CD14-positive monocyte (primary cell): ENCODE results near the gene TIMM50. TPM values are rescaled to one million over a fixed set of nuclear protein-coding genes. Genes with fewer than 3 reads are reported as not detected.

ENCODE experiments used
- DNase-seq, 3 donors: peaks; one replicate each; pipeline ENCODE4 v3.0.0-alpha.2; 2011 to 2022
- H2AFZ ChIP-seq: 2 replicates; pipeline ENCODE4 v1.6.0; 2012; ENCODE audit warnings: mild to moderate bottlenecking, low read depth, low read length, inconsistent platforms; ENCODE audit not compliant: insufficient read depth, poor library complexity, severe bottlenecking
- H3K27ac ChIP-seq, 2 donors: 1 replicate in 1 of 2; 2 replicates in 1 of 2; pipeline ENCODE4 v1.5.1; 2012 to 2013; ENCODE audit warnings: low read length in 2 of 2, control low read depth in 1 of 2, inconsistent platforms in 1 of 2, low read depth in 1 of 2, mild to moderate bottlenecking in 1 of 2
- H3K27me3 ChIP-seq, 2 donors: one replicate each; pipeline versions ENCODE4 v1.6.0 to v1.6.1; 2011 to 2013; ENCODE audit warnings: low read length in 2 of 2; ENCODE audit not compliant: control insufficient read depth in 2 of 2, insufficient read depth in 2 of 2
- H3K36me3 ChIP-seq, 2 donors: replicated peaks in 1 of 2; 1 replicate in 1 of 2; 2 replicates in 1 of 2; pipeline versions ENCODE4 v1.5.1 to v1.6.1; 2012 to 2013; ENCODE audit warnings: low read length in 2 of 2, control low read depth in 1 of 2, inconsistent platforms in 1 of 2, mild to moderate bottlenecking in 1 of 2; ENCODE audit not compliant: insufficient read depth in 2 of 2, control insufficient read depth in 1 of 2
- H3K4me1 ChIP-seq, 2 donors: 1 replicate in 1 of 2; 2 replicates in 1 of 2; pipeline versions ENCODE4 v1.5.1 to v1.6.1; 2012 to 2013; ENCODE audit warnings: low read length in 2 of 2, control low read depth in 1 of 2, inconsistent platforms in 1 of 2, mild to moderate bottlenecking in 1 of 2, moderate library complexity in 1 of 2; ENCODE audit not compliant: insufficient read depth in 2 of 2, control insufficient read depth in 1 of 2
- H3K4me2 ChIP-seq: replicated peaks from 2 replicates; pipeline ENCODE3; 2012; ENCODE audit warnings: low read length, moderate library complexity, mild to moderate bottlenecking; ENCODE audit not compliant: poor library complexity, severe bottlenecking; ENCODE audit errors: extremely low read depth
- H3K4me3 ChIP-seq, 3 experiments: fragments of 200-600 bp in 1 of 3; sonication (generic) in 1 of 3; replicated peaks in 1 of 3; 1 replicate in 2 of 3; 2 replicates in 1 of 3; pipeline ENCODE4 v1.5.1; 2011 to 2013; ENCODE audit warnings: low read length in 3 of 3, mild to moderate bottlenecking in 3 of 3, control low read depth in 2 of 3, low read depth in 2 of 3, inconsistent platforms in 1 of 3, moderate library complexity in 1 of 3
- H3K79me2 ChIP-seq: 2 replicates; pipeline ENCODE4 v1.6.0; 2012; ENCODE audit warnings: mild to moderate bottlenecking, control low read depth, inconsistent platforms, low read length, moderate library complexity; ENCODE audit not compliant: insufficient read depth
- H3K9ac ChIP-seq: 2 replicates; pipeline ENCODE4 v1.6.0; 2017; ENCODE audit warnings: low read length, mild to moderate bottlenecking; ENCODE audit not compliant: insufficient read depth, poor library complexity, severe bottlenecking
- H3K9me3 ChIP-seq, 2 donors: replicated peaks in 1 of 2; 1 replicate in 1 of 2; 2 replicates in 1 of 2; pipeline versions ENCODE4 v1.5.1 to v1.6.1; 2012 to 2013; ENCODE audit warnings: low read length in 2 of 2, control low read depth in 1 of 2; ENCODE audit not compliant: control insufficient read depth in 1 of 2, insufficient read depth in 1 of 2
- H4K20me1 ChIP-seq: 2 replicates; pipeline ENCODE4 v1.6.0; 2012; ENCODE audit warnings: mild to moderate bottlenecking, low read length, control low read depth, moderate library complexity; ENCODE audit not compliant: insufficient read depth
- H3K27ac Mint-ChIP-seq, 7 donors: one replicate each; pipeline ENCODE4 v1.8.0; 2020; ENCODE audit warnings: mild to moderate bottlenecking in 7 of 7, mixed read lengths in 7 of 7, moderate library complexity in 6 of 7, inconsistent platforms in 2 of 7
- H3K27me3 Mint-ChIP-seq, 3 donors: one replicate each; pipeline ENCODE4 v1.8.0; 2021 to 2022; ENCODE audit warnings: low read depth in 3 of 3, mild to moderate bottlenecking in 3 of 3, mixed read lengths in 3 of 3, moderate library complexity in 3 of 3, inconsistent platforms in 1 of 3
- H3K36me3 Mint-ChIP-seq, 2 donors: one replicate each; pipeline ENCODE4 v1.8.0; 2020; ENCODE audit warnings: mixed read lengths in 2 of 2, inconsistent platforms in 1 of 2, mild to moderate bottlenecking in 1 of 2
- H3K4me1 Mint-ChIP-seq: one replicate; pipeline ENCODE4 v1.8.0; 2020; ENCODE audit warnings: mild to moderate bottlenecking, mixed read lengths
- H3K4me3 Mint-ChIP-seq, 2 donors: one replicate each; pipeline ENCODE4 v1.8.0; 2020; ENCODE audit warnings: mild to moderate bottlenecking in 2 of 2, mixed read lengths in 2 of 2, moderate library complexity in 1 of 2
- H3K9me3 Mint-ChIP-seq, 7 donors: one replicate each; pipeline ENCODE4 v1.8.0; 2020 to 2022; ENCODE audit warnings: mixed read lengths in 7 of 7, mild to moderate bottlenecking in 6 of 7, moderate library complexity in 6 of 7, inconsistent platforms in 2 of 7
- CTCF ChIP-seq: fragments of 200-600 bp; IDR thresholded peaks from one replicate; pipeline ENCODE4 v1.8.0; 2022; ENCODE audit warnings: antibody characterized with exemption, mild to moderate bottlenecking
- WGBS: methylation state at CpG from one replicate; pipeline ENCODE4 v1.1.5; 2013; ENCODE audit warnings: missing lambda C conversion rate; ENCODE audit not compliant: insufficient coverage; 5-methylcytosine and 5-hydroxymethylcytosine counted together
- intact Hi-C, 2 donors: fragments of 100-400 bp; cut with micrococcal nuclease; formaldehyde crosslinking; loops; one replicate each; pipeline versions ENCODE4 v1.15.0 to v1.15.1; 2023
- polyA plus RNA-seq, 3 donors: library from polyadenylated mRNA; depleted of rRNA in 1 of 3; unstranded in 2 of 3; stranded (reverse) in 1 of 3; fragments of 300-500 nt in 2 of 3; fragments of >200 nt in 1 of 3; fragmentation: Illumina TruSeq in 2 of 3; gene quantifications; 1 replicate in 2 of 3; 2 replicates in 1 of 3; pipeline ENCODE4 v1.2.3, GENCODE V29; 2012 to 2021

The TIMM50 gene
- polyA plus RNA-seq, 3 donors, result 22.0 to 54.6 (median 43.8) TPM

- Mint-ChIP-seq H3K4me1 (peaks cover 40% of the 10 kb centered on the region), H3K9me3 (peaks cover 0 to 3% (median 0%) of the 10 kb centered on the region in 7 donors), H3K27ac (peak within 1 kb of the TSS; percentile 94 to 99 (median 97)), H3K36me3 (peaks cover 28 to 30% of the 10 kb centered on the region in 2 donors), H3K27me3 (peaks cover 6 to 12% (median 9%) of the 10 kb centered on the region in 3 donors), H3K4me3 (peak within 1 kb of the TSS; percentile 99)
- Histone ChIP-seq H2AFZ (peak within 1 kb of the TSS; percentile 80), H3K9me3 (no peaks in the 10 kb centered on the region), H3K9ac (peak within 1 kb of the TSS; percentile 89), H3K4me3 (peak within 1 kb of the TSS; percentile 54 to 96 (median 95)), H3K27me3 (peaks cover 0 to 2% of the 10 kb centered on the region in 2 donors), H3K27ac (peak within 1 kb of the TSS; percentile 82 to 89), H3K79me2 (peaks cover 32% of the 10 kb centered on the region), H4K20me1 (peaks cover 19% of the 10 kb centered on the region), H3K36me3 (peaks cover 24 to 30% of the 10 kb centered on the region in 2 donors), H3K4me2 (peak within 1 kb of the TSS; percentile 93), H3K4me1 (peaks cover 32 to 38% of the 10 kb centered on the region in 2 donors)
- under 1% methylated on average over 56 of the region's 61 CpGs for WGBS
- DNase-seq, result peak; percentile 98 to 99 (median 98)
- TF ChIP-seq CTCF, result no peak
- intact Hi-C loops, result loop anchor here (1.0 to 5.0 kb wide), 3 partner anchors 44 to 97 kb away; partner anchors contain the start of genes EID2B (in 1 of the 2), MED29 (in 1 of the 2), PAF1 (in 1 of the 2) and SAMD4B (in 1 of the 2)
Observed at GRCh38 chr19:39435499-39436349, 44.9 kb upstream of the TIMM50 start, which contains the start of gene RPS16. RPS16 (minus strand) TSS chr19:39435949; CDS start chr19:39435895, 54 bp downstream.

- H3K27me3 Mint-ChIP-seq, result peaks cover 6 to 15% (median 9%) of the 10 kb centered on the region in 3 donors
- peak overlapping the region; percentile 80 for H2AFZ ChIP-seq
- H3K36me3 Mint-ChIP-seq, result peaks cover 28 to 30% of the 10 kb centered on the region in 2 donors
- TF ChIP-seq CTCF, result no peak
- peaks cover 34% of the 10 kb centered on the region for H3K4me1 Mint-ChIP-seq
- no peaks in the 10 kb centered on the region for H3K9me3 ChIP-seq
- peaks cover 26 to 32% of the 10 kb centered on the region in 2 donors for H3K4me1 ChIP-seq
- no peak for DNase-seq
- peaks cover 19% of the 10 kb centered on the region for H4K20me1 ChIP-seq
- peaks cover 24 to 30% of the 10 kb centered on the region in 2 donors for H3K36me3 ChIP-seq
- H3K79me2 ChIP-seq, result peaks cover 32% of the 10 kb centered on the region
- H3K27ac Mint-ChIP-seq, result peak overlapping the region; percentile 93 to 98 (median 95)
- H3K4me2 ChIP-seq, result peak overlapping the region; percentile 93
- H3K27ac ChIP-seq, result peak overlapping the region; percentile 50 to 89
- H3K4me3 Mint-ChIP-seq, result peak overlapping the region; percentile 99
- H3K27me3 ChIP-seq, result peaks cover 0 to 2% of the 10 kb centered on the region in 2 donors
- whole genome bisulfite sequencing, result 15% methylated on average over 2 of the region's 2 CpGs
- peak overlapping the region; percentile 89 for H3K9ac ChIP-seq
- intact Hi-C loops, result loop anchor here (1.0 to 5.0 kb wide), 3 partner anchors 45 to 96 kb away; partner anchors contain the start of genes EID2B (in 1 of the 2), MED29 (in 1 of the 2), PAF1 (in 1 of the 2) and SAMD4B (in 1 of the 2)
- H3K9me3 Mint-ChIP-seq, result peaks cover 0 to 2% (median 0%) of the 10 kb centered on the region in 7 donors
- H3K4me3 ChIP-seq, result peak overlapping the region; percentile 47 to 96 (median 95)
Observed at GRCh38 chr19:39436350-39436716, 44.3 kb upstream of the TIMM50 start.
